ENCODE measurements around the gene KCNMB2. TPM values are rescaled to one million over a fixed set of nuclear protein-coding genes. Genes with fewer than 3 reads are reported as not detected.

KCNMB2 gene
- total and polyA plus RNA-seq, 2 donors: 0.06 to 6.1 TPM

GRCh38 chr3:178684881-178685590 lies 148.8 kb downstream of the KCNMB2 start:
- Histone ChIP-seq H3K4me3 (ENCODE audit: low read depth, low read length) (no peak overlapping the region), H3K27ac (ENCODE audit: low read depth) (no peak overlapping the region), H3K36me3 (ENCODE audit: insufficient read depth) (no peaks in the 10 kb centered on the region), H3K4me1 (ENCODE audit: insufficient read depth) (no peaks in the 10 kb centered on the region)
- 70% methylated on average over 1 of the region's 1 CpG for WGBS
- DNase-seq (ENCODE audit: extremely low spot score): no peak

GRCh38 chr3:178685591-178685906 lies 149.3 kb downstream of the KCNMB2 start:
- no peak for DNase-seq (ENCODE audit: extremely low spot score)
- WGBS: 52% methylated on average over 3 of the region's 3 CpGs
- no peak overlapping the region for H3K4me3 ChIP-seq (ENCODE audit: low read depth, low read length)
- no peaks in the 10 kb centered on the region for H3K4me1 ChIP-seq (ENCODE audit: insufficient read depth)
- no peaks in the 10 kb centered on the region for H3K36me3 ChIP-seq (ENCODE audit: insufficient read depth)
- no peak overlapping the region for H3K27ac ChIP-seq (ENCODE audit: low read depth)

GRCh38 chr3:178686826-178687225 lies 150.6 kb downstream of the KCNMB2 start:
- 73% methylated on average over 1 of the region's 1 CpG for WGBS
- Histone ChIP-seq H3K4me3 (ENCODE audit: low read depth, low read length) (no peak overlapping the region), H3K4me1 (ENCODE audit: insufficient read depth) (no peaks in the 10 kb centered on the region), H3K27ac (ENCODE audit: low read depth) (no peak overlapping the region), H3K36me3 (ENCODE audit: insufficient read depth) (no peaks in the 10 kb centered on the region)
- DNase-seq (ENCODE audit: extremely low spot score): no peak

GRCh38 chr3:178690571-178690970 lies 154.3 kb downstream of the KCNMB2 start:
- H3K36me3 ChIP-seq (ENCODE audit: insufficient read depth): no peaks in the 10 kb centered on the region
- no peak for DNase-seq (ENCODE audit: extremely low spot score)
- no peak overlapping the region for H3K27ac ChIP-seq (ENCODE audit: low read depth)
- 45% methylated on average over 2 of the region's 2 CpGs for WGBS
- no peaks in the 10 kb centered on the region for H3K4me1 ChIP-seq (ENCODE audit: insufficient read depth)
- no peak overlapping the region for H3K4me3 ChIP-seq (ENCODE audit: low read depth, low read length)

- DNase-seq (ENCODE audit: extremely low spot score): no peak
- H3K27ac ChIP-seq (ENCODE audit: low read depth): no peak overlapping the region
- H3K4me3 ChIP-seq (ENCODE audit: low read depth, low read length): no peak overlapping the region
- no peaks in the 10 kb centered on the region for H3K36me3 ChIP-seq (ENCODE audit: insufficient read depth)
- H3K4me1 ChIP-seq (ENCODE audit: insufficient read depth): no peaks in the 10 kb centered on the region
- 94% methylated on average over 4 of the region's 4 CpGs for WGBS
Observed at GRCh38 chr3:178699364-178699763, 163.1 kb downstream of the KCNMB2 start.

GRCh38 chr3:178699810-178700209 lies 163.6 kb downstream of the KCNMB2 start:
- no peaks in the 10 kb centered on the region for H3K4me1 ChIP-seq (ENCODE audit: insufficient read depth)
- no peaks in the 10 kb centered on the region for H3K36me3 ChIP-seq (ENCODE audit: insufficient read depth)
- H3K27ac ChIP-seq (ENCODE audit: low read depth): no peak overlapping the region
- 49% methylated on average over 3 of the region's 3 CpGs for WGBS
- no peak overlapping the region for H3K4me3 ChIP-seq (ENCODE audit: low read depth, low read length)
- DNase-seq (ENCODE audit: extremely low spot score): no peak

GRCh38 chr3:178703268-178703975 lies 167.2 kb downstream of the KCNMB2 start:
- 65% methylated on average over 1 of the region's 1 CpG for WGBS
- Histone ChIP-seq H3K4me3 (ENCODE audit: low read depth, low read length) (no peak overlapping the region), H3K4me1 (ENCODE audit: insufficient read depth) (no peaks in the 10 kb centered on the region), H3K27ac (ENCODE audit: low read depth) (no peak overlapping the region), H3K36me3 (ENCODE audit: insufficient read depth) (no peaks in the 10 kb centered on the region)
- DNase-seq (ENCODE audit: extremely low spot score): no peak

GRCh38 chr3:178705925-178706324 lies 169.7 kb downstream of the KCNMB2 start:
- no peak overlapping the region for H3K27ac ChIP-seq (ENCODE audit: low read depth)
- H3K4me3 ChIP-seq (ENCODE audit: low read depth, low read length): no peak overlapping the region
- 67% methylated on average over 4 of the region's 4 CpGs for WGBS
- no peak for DNase-seq (ENCODE audit: extremely low spot score)
- no peaks in the 10 kb centered on the region for H3K4me1 ChIP-seq (ENCODE audit: insufficient read depth)
- H3K36me3 ChIP-seq (ENCODE audit: insufficient read depth): no peaks in the 10 kb centered on the region

GRCh38 chr3:178706411-178706810 lies 170.2 kb downstream of the KCNMB2 start:
- WGBS: 94% methylated on average over 2 of the region's 2 CpGs
- no peaks in the 10 kb centered on the region for H3K4me1 ChIP-seq (ENCODE audit: insufficient read depth)
- H3K36me3 ChIP-seq (ENCODE audit: insufficient read depth): no peaks in the 10 kb centered on the region
- H3K27ac ChIP-seq (ENCODE audit: low read depth): no peak overlapping the region
- DNase-seq (ENCODE audit: extremely low spot score): no peak
- no peak overlapping the region for H3K4me3 ChIP-seq (ENCODE audit: low read depth, low read length)

- no peak overlapping the region for H3K4me3 ChIP-seq (ENCODE audit: low read depth, low read length)
- H3K36me3 ChIP-seq (ENCODE audit: insufficient read depth): no peaks in the 10 kb centered on the region
- DNase-seq (ENCODE audit: extremely low spot score): no peak
- no peaks in the 10 kb centered on the region for H3K4me1 ChIP-seq (ENCODE audit: insufficient read depth)
- 72% methylated on average over 3 of the region's 3 CpGs for WGBS
- no peak overlapping the region for H3K27ac ChIP-seq (ENCODE audit: low read depth)
Observed at GRCh38 chr3:178707311-178708031, 171.2 kb downstream of the KCNMB2 start.

GRCh38 chr3:178709051-178709450 lies 172.8 kb downstream of the KCNMB2 start:
- Histone ChIP-seq H3K4me3 (ENCODE audit: low read depth, low read length) (no peak overlapping the region), H3K27ac (ENCODE audit: low read depth) (no peak overlapping the region), H3K36me3 (ENCODE audit: insufficient read depth) (no peaks in the 10 kb centered on the region), H3K4me1 (ENCODE audit: insufficient read depth) (no peaks in the 10 kb centered on the region)
- no peak for DNase-seq (ENCODE audit: extremely low spot score)
- 22% methylated on average over 6 of the region's 6 CpGs for WGBS

- H3K4me1 ChIP-seq (ENCODE audit: insufficient read depth): no peaks in the 10 kb centered on the region
- 53% methylated on average over 3 of the region's 3 CpGs for WGBS
- DNase-seq (ENCODE audit: extremely low spot score): no peak
Observed at GRCh38 chr3:178711753-178712152, 175.5 kb downstream of the KCNMB2 start.

GRCh38 chr3:178712247-178712646 lies 176.0 kb downstream of the KCNMB2 start:
- H3K4me1 ChIP-seq (ENCODE audit: insufficient read depth): no peaks in the 10 kb centered on the region
- H3K36me3 ChIP-seq (ENCODE audit: insufficient read depth): no peaks in the 10 kb centered on the region
- 81% methylated on average over 5 of the region's 5 CpGs for WGBS
- DNase-seq (ENCODE audit: extremely low spot score): no peak
- no peak overlapping the region for H3K4me3 ChIP-seq (ENCODE audit: low read depth, low read length)
- H3K27ac ChIP-seq (ENCODE audit: low read depth): no peak overlapping the region

More at GRCh38 chr3:178711753-178712152, 175.5 kb downstream of the KCNMB2 start:
- no peak overlapping the region for H3K27ac ChIP-seq (ENCODE audit: low read depth)
- H3K4me3 ChIP-seq (ENCODE audit: low read depth, low read length): no peak overlapping the region
- no peaks in the 10 kb centered on the region for H3K36me3 ChIP-seq (ENCODE audit: insufficient read depth)
